Thymus (tissue), 11 donors: ENCODE results near the gene NRG3. TPM values are rescaled to one million over a fixed set of nuclear protein-coding genes. Genes with fewer than 3 reads are reported as not detected.

Experiments
- DNase-seq, 9 donors: peaks; one replicate each; pipeline ENCODE4 v3.0.0-alpha.2; 2013; ENCODE audit warnings: low spot score in 9 of 9, low read depth in 6 of 9, missing footprints in 1 of 9
- H3K27ac ChIP-seq, 2 donors: one replicate each; pipeline ENCODE4 v1.5.1; 2013; ENCODE audit warnings: control low read depth in 1 of 2, low read depth in 1 of 2, low read length in 1 of 2, mild to moderate bottlenecking in 1 of 2, moderate library complexity in 1 of 2
- H3K27me3 ChIP-seq, 2 donors: one replicate each; pipeline ENCODE4 v1.5.1; 2013; ENCODE audit warnings: low read length in 1 of 2; ENCODE audit not compliant: control insufficient read depth in 2 of 2, insufficient read depth in 1 of 2
- H3K36me3 ChIP-seq, 2 donors: one replicate each; pipeline ENCODE4 v1.5.1; 2013; ENCODE audit warnings: low read length in 1 of 2, mild to moderate bottlenecking in 1 of 2, moderate library complexity in 1 of 2; ENCODE audit not compliant: control insufficient read depth in 2 of 2, insufficient read depth in 2 of 2
- H3K4me1 ChIP-seq, 2 donors: one replicate each; pipeline ENCODE4 v1.5.1; 2013; ENCODE audit warnings: low read length in 2 of 2; ENCODE audit not compliant: control insufficient read depth in 2 of 2, insufficient read depth in 2 of 2
- H3K4me3 ChIP-seq, 2 donors: one replicate each; pipeline ENCODE4 v1.5.1; 2013; ENCODE audit warnings: low read length in 2 of 2, control low read depth in 1 of 2, mild to moderate bottlenecking in 1 of 2
- H3K9me3 ChIP-seq, 2 donors: one replicate each; pipeline ENCODE4 v1.5.1; 2013; ENCODE audit warnings: low read length in 1 of 2, mild to moderate bottlenecking in 1 of 2; ENCODE audit not compliant: control insufficient read depth in 2 of 2, insufficient read depth in 1 of 2
- WGBS: extraction: QIAGEN DNeasy Blood & Tissue Kit; methylation state at CpG from one replicate; pipeline ENCODE4 v1.1.7; 2013; 5-methylcytosine and 5-hydroxymethylcytosine counted together
- polyA plus RNA-seq: library from polyadenylated mRNA; stranded (reverse); fragments of 200-250 nt; gene quantifications from one replicate; pipeline ENCODE4 v1.2.3, GENCODE V29; 2013
- total RNA-seq: library from RNA; stranded (reverse); fragments of 120-200 nt; gene quantifications from one replicate; pipeline ENCODE4 v1.2.4, GENCODE V29; 2013
- donor health status: healthy.

Gene NRG3
- total and polyA plus RNA-seq, 2 donors = 0.09 TPM; not detected in 1

- Histone ChIP-seq H3K9me3 (no peaks in the 10 kb centered on the region), H3K27ac (no peak overlapping the region), H3K36me3 (no peaks in the 10 kb centered on the region), H3K27me3 (no peaks in the 10 kb centered on the region), H3K4me3 (no peak overlapping the region), H3K4me1 (no peaks in the 10 kb centered on the region)
- no peak for DNase-seq
- whole genome bisulfite sequencing = 92% methylated on average over 3 of the region's 3 CpGs
These were observed 706.9 kb downstream of the NRG3 start for GRCh38 chr10:82581940-82582339.

DNA sequence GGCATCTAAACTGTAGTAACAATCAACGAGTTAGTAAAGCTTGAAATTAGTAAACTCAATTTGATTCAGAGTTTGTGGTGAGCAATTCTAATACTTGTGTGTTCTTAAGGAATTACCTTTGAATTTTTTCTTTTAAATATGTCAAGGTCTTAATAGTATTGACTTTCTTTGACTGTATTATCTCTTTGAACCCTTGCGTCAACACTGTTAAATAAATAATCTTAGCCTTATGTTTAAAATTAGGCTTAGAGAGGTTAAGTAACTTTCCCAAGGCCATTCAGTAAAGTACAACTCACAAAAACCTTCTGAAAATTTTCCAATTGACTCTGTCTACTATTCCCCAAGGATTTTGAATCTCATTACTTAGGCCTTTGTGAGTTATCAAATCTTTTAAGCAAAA lies 716.4 kb downstream of the NRG3 start:
- H3K36me3 ChIP-seq = no peaks in the 10 kb centered on the region
- WGBS = 83% methylated on average over 2 of the region's 2 CpGs
- H3K4me1 ChIP-seq = no peaks in the 10 kb centered on the region
- H3K27me3 ChIP-seq = no peaks in the 10 kb centered on the region
- no peak overlapping the region for H3K4me3 ChIP-seq
- DNase-seq = no peak
- H3K27ac ChIP-seq = no peak overlapping the region
- H3K9me3 ChIP-seq = no peaks in the 10 kb centered on the region

GRCh38 chr10:82597840-82598239 lies 722.8 kb downstream of the NRG3 start:
- H3K36me3 ChIP-seq = no peaks in the 10 kb centered on the region
- DNase-seq = no peak
- no peaks in the 10 kb centered on the region for H3K9me3 ChIP-seq
- WGBS = 96% methylated on average over 7 of the region's 7 CpGs
- H3K4me1 ChIP-seq = no peaks in the 10 kb centered on the region
- H3K27me3 ChIP-seq = no peaks in the 10 kb centered on the region
- H3K27ac ChIP-seq = no peak overlapping the region
- H3K4me3 ChIP-seq = no peak overlapping the region

GRCh38 chr10:82609845-82610244 lies 734.9 kb downstream of the NRG3 start:
- Histone ChIP-seq H3K27me3 (no peaks in the 10 kb centered on the region), H3K4me3 (no peak overlapping the region), H3K4me1 (no peaks in the 10 kb centered on the region), H3K9me3 (no peaks in the 10 kb centered on the region), H3K36me3 (no peaks in the 10 kb centered on the region), H3K27ac (no peak overlapping the region)
- DNase-seq = no peak
- WGBS = 79% methylated on average over 3 of the region's 3 CpGs

- no peaks in the 10 kb centered on the region for H3K27me3 ChIP-seq
- WGBS = 89% methylated on average over 5 of the region's 5 CpGs
- no peak for DNase-seq
- H3K4me3 ChIP-seq = no peak overlapping the region
- no peak overlapping the region for H3K27ac ChIP-seq
- H3K4me1 ChIP-seq = no peaks in the 10 kb centered on the region
- no peaks in the 10 kb centered on the region for H3K36me3 ChIP-seq
- H3K9me3 ChIP-seq = no peaks in the 10 kb centered on the region
These were observed 743.0 kb downstream of the NRG3 start for GRCh38 chr10:82618007-82618406.

- 85% methylated on average over 4 of the region's 4 CpGs for WGBS
- H3K9me3 ChIP-seq = no peaks in the 10 kb centered on the region
- H3K4me3 ChIP-seq = no peak overlapping the region
- H3K27ac ChIP-seq = no peak overlapping the region
- DNase-seq = no peak
- no peaks in the 10 kb centered on the region for H3K36me3 ChIP-seq
- no peaks in the 10 kb centered on the region for H3K4me1 ChIP-seq
- H3K27me3 ChIP-seq = no peaks in the 10 kb centered on the region
These were observed 746.7 kb downstream of the NRG3 start for GRCh38 chr10:82621680-82622079.

GRCh38 chr10:82622479-82622878 lies 747.5 kb downstream of the NRG3 start:
- DNase-seq = no peak
- 96% methylated on average over 5 of the region's 5 CpGs for WGBS
- H3K9me3 ChIP-seq = no peaks in the 10 kb centered on the region
- no peak overlapping the region for H3K27ac ChIP-seq
- no peak overlapping the region for H3K4me3 ChIP-seq
- no peaks in the 10 kb centered on the region for H3K36me3 ChIP-seq
- H3K27me3 ChIP-seq = no peaks in the 10 kb centered on the region
- no peaks in the 10 kb centered on the region for H3K4me1 ChIP-seq

GRCh38 chr10:82625512-82626189 lies 750.7 kb downstream of the NRG3 start:
- Histone ChIP-seq H3K27ac (no peak overlapping the region), H3K36me3 (no peaks in the 10 kb centered on the region), H3K27me3 (no peaks in the 10 kb centered on the region), H3K4me3 (no peak overlapping the region), H3K4me1 (no peaks in the 10 kb centered on the region), H3K9me3 (no peaks in the 10 kb centered on the region)
- DNase-seq = no peak

- no peaks in the 10 kb centered on the region for H3K9me3 ChIP-seq
- 76% methylated on average over 3 of the region's 3 CpGs for WGBS
- H3K36me3 ChIP-seq = no peaks in the 10 kb centered on the region
- no peaks in the 10 kb centered on the region for H3K4me1 ChIP-seq
- H3K27me3 ChIP-seq = no peaks in the 10 kb centered on the region
- H3K4me3 ChIP-seq = no peak overlapping the region
- no peak overlapping the region for H3K27ac ChIP-seq
- DNase-seq = no peak
These were observed 753.4 kb downstream of the NRG3 start for GRCh38 chr10:82628373-82628772.

- Histone ChIP-seq H3K27ac (no peak overlapping the region), H3K36me3 (no peaks in the 10 kb centered on the region), H3K9me3 (no peaks in the 10 kb centered on the region), H3K4me3 (no peak overlapping the region), H3K27me3 (no peaks in the 10 kb centered on the region), H3K4me1 (no peaks in the 10 kb centered on the region)
- WGBS = 84% methylated on average over 1 of the region's 1 CpG
- DNase-seq = no peak
These were observed 768.1 kb downstream of the NRG3 start for GRCh38 chr10:82643076-82643475.
